ENCODE data around the gene AKT2.
A peak's percentile ranks its signal among the peaks of the same experiment; 100 is the strongest.
"Not testable (repeated sequence)": the region's sequence is repeated elsewhere in the genome, so short reads cannot be mapped to it uniquely, and the experiment has no call there.

Gene AKT2

GRCh38 chr19:40284501-40285352, at the start of gene AKT2:
Gene AKT2 (minus strand): TSS chr19:40285345. CDS start chr19:40265267, 20,078 bp downstream.
- DNase-seq (ENCODE audit: low read depth in 2 of 2) = peak; percentile 67 to 74

GRCh38 chr19:40333083-40333482, 47.9 kb upstream of the AKT2 start:
- not testable (repeated sequence) for DNase-seq (ENCODE audit: low read depth in 2 of 2)

- DNase-seq (ENCODE audit: low read depth in 2 of 2) = no peak
These were observed 47.5 kb upstream of the AKT2 start for GRCh38 chr19:40332669-40333068.

- no peak for DNase-seq (ENCODE audit: low read depth in 2 of 2)
These were observed 45.9 kb upstream of the AKT2 start for GRCh38 chr19:40331052-40331451.

- DNase-seq (ENCODE audit: low read depth in 2 of 2) = no peak
These were observed 41.1 kb upstream of the AKT2 start for GRCh38 chr19:40326201-40326600.

GRCh38 chr19:40323705-40324104, 38.6 kb upstream of the AKT2 start:
- DNase-seq (ENCODE audit: low read depth in 2 of 2) = no peak

- DNase-seq (ENCODE audit: low read depth in 2 of 2) = no peak
These were observed 37.9 kb upstream of the AKT2 start for GRCh38 chr19:40322951-40323615.

GRCh38 chr19:40322271-40322610, 37.1 kb upstream of the AKT2 start:
- no peak for DNase-seq (ENCODE audit: low read depth in 2 of 2)

GRCh38 chr19:40321566-40322270, 36.6 kb upstream of the AKT2 start:
- no peak for DNase-seq (ENCODE audit: low read depth in 2 of 2)

GRCh38 chr19:40321076-40321475, 35.9 kb upstream of the AKT2 start:
- DNase-seq (ENCODE audit: low read depth in 2 of 2) = no peak

GRCh38 chr19:40320558-40320935, 35.4 kb upstream of the AKT2 start:
- no peak for DNase-seq (ENCODE audit: low read depth in 2 of 2)

GRCh38 chr19:40317338-40317737, 32.2 kb upstream of the AKT2 start:
- DNase-seq (ENCODE audit: low read depth in 2 of 2) = no peak

- DNase-seq (ENCODE audit: low read depth in 2 of 2) = no peak
These were observed 30.8 kb upstream of the AKT2 start for GRCh38 chr19:40315812-40316470.

GRCh38 chr19:40314656-40315055, 29.5 kb upstream of the AKT2 start:
- no peak for DNase-seq (ENCODE audit: low read depth in 2 of 2)

- no peak for DNase-seq (ENCODE audit: low read depth in 2 of 2)
These were observed 28.3 kb upstream of the AKT2 start for GRCh38 chr19:40313229-40313983.

- no peak for DNase-seq (ENCODE audit: low read depth in 2 of 2)
These were observed 27.4 kb upstream of the AKT2 start for GRCh38 chr19:40312533-40312932.

GRCh38 chr19:40309666-40310065, 24.5 kb upstream of the AKT2 start:
- DNase-seq (ENCODE audit: low read depth in 2 of 2) = no peak

- peak; percentile 33 to 44 for DNase-seq (ENCODE audit: low read depth in 2 of 2)
These were observed 20.3 kb upstream of the AKT2 start for GRCh38 chr19:40305403-40305802.

GRCh38 chr19:40304306-40304705, 19.2 kb upstream of the AKT2 start:
- DNase-seq (ENCODE audit: low read depth in 2 of 2) = no peak

- DNase-seq (ENCODE audit: low read depth in 2 of 2) = no peak
These were observed 18.6 kb upstream of the AKT2 start for GRCh38 chr19:40303765-40304164.

GRCh38 chr19:40302224-40303011, 17.3 kb upstream of the AKT2 start:
- DNase-seq (ENCODE audit: low read depth in 2 of 2) = no peak
